NCI-H1436 treated with DMSO at 0.1 percent for 48 hours (cell line): ENCODE results near the gene CD6.

Source experiments
- DNase-seq: peaks from one replicate; lab custom pipeline; 2025; lab: John Stamatoyannopoulos, UW

CD6 gene

DNA sequence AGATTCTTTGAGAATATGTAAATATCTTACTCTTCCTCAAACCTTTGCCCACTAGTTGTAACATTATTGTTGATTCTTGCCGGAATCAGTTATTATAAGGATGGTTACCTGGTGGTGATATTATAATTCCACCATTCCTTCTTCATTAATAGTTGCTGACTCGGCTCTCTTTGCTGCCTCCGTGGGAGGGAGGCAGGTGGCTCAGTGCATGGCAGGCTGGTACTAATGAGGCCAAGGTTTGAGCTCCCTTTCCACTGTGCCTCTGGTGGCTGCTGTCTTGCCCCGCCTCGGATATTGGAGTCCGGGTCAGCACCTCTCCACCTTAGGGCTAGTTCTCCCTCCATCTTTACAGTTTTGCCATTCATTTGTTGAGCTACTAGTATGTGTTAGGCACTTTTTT, 12.7 kb downstream of the CD6 start:
- no peak for DNase-seq

DNA sequence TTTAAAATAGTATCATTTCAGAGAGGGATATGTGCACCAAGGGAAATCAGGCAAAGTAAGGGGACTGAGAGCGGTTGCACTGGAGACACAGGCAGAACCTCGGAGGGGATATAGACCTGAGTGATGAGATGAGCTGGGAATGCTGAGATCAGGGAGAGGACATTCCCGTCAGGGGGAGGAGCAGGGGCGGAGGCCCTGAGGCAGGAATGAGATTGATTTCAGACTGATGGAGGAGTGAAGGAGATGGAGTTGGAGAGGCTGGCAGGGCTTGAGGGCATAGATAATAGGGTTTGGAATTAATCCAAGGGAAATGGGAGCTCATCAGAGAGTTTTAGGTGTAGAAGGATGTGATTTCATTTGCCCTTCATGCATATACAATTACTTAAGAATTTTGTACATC, 13.2 kb downstream of the CD6 start:
- no peak for DNase-seq

DNA sequence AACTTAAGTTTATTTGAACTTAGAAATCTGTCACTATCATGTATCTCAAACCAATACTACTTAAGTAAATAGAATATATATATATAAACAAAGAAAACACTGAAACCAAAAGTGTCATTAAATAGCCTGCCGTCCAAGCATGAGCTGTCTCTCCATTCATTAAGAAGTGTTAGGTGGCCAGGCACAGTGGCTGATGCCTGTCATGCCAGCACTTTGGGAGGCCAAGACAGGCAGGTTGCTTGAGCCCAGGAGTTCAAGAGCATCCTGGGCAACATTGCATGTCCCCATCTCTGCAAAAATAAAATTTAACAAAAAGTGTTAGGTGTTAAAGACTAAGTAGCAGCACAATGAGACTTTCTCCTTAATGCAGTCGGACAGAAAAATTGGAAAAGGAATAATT, 14.0 kb downstream of the CD6 start:
- no peak for DNase-seq

DNA sequence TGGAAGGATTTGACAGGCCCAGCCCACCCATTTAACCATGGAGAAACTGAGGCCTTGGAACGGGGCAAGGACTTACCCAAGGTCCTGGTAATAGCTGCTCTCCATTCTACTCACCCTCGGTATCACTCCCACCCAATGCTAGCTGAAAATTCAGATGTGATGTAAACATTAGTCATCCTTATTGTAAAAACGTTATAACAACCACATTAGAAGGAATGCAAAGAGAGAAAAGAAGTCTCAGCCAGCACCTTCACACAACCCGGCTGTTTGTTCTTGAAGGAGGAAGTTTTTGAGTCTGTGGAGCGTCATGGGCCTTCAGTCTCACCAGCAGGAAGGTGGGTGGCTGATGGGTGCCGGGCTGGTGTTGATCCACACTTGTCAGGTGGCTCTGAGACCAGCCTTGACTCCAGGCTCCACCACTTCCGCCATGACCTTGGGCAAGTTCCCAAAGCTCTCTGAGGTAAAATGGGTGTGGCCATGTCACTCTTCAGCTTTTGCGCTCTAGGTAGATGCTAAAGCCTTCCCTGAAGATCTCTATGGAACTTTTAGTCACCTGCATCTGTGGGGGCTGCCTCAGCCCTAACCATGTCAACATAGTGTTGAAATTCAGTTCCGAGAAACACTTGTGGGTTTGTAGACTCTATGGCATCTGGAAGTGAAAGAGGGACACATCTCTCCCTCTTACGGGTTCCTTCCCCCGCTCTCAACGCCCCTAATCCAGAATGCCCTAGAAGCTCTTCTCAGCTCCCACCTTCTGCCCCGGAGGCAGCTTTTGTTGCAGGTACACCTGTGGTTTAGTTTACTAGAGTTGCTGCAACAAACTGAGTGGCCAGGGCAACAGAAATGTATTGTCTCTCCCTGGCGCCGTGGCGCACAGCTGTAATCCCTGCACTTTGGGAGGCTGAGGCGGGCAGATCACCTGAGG, 14.8 kb downstream of the CD6 start:
- no peak for DNase-seq

DNA sequence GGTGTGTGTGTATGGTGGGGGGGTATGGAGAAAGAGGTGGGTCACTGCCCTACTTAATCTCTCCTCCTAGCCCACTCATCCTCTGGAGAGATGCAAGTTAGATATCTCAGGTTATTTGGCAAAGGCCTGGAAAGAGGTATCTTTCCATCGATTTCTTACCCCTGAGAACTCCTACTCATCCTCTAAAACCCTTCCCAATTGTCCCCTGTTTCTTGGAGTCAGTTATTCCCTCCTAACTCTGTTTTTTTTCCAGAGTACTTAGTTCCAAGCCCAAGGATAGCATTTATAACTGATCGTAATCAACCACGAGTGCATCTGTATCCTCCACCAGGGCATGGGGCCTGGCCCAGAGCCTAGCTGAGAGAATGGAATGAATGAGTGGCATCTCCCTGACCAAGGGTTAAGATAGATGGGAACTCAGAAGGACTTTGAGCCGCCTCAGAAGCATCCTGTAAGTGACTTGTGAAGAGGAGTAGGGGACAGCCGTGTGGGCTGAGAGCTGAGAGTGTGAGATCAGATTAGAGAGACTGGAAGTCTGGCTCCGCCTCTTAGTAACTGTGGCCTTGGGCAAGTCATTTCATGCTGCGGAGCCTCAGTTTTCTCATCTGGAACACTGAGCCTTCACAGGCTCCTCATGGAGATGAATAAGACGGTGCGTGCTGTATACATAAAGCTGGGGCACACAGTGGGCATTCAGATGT, 16.2 kb downstream of the CD6 start:
- no peak for DNase-seq

DNA sequence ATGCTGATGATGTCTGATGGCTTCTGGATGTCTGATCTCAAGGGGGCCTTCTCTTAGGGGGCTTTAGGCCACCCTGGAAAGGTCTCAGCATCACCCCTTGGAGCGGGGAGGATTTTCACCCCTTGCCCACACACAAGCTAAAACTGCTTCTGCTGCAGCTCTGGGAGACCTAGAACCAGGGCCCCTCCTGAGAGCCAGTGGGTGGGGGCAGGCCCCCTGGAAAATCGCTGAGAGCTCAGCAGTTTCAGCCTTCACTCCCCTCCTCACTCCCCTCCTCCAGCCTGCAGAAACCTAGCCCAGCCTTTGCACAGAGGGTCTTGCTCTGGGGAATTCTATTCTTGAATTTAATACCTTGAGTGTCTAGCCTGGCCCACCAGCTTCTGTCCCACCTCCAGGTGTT, 17.2 kb downstream of the CD6 start:
- no peak for DNase-seq

DNA sequence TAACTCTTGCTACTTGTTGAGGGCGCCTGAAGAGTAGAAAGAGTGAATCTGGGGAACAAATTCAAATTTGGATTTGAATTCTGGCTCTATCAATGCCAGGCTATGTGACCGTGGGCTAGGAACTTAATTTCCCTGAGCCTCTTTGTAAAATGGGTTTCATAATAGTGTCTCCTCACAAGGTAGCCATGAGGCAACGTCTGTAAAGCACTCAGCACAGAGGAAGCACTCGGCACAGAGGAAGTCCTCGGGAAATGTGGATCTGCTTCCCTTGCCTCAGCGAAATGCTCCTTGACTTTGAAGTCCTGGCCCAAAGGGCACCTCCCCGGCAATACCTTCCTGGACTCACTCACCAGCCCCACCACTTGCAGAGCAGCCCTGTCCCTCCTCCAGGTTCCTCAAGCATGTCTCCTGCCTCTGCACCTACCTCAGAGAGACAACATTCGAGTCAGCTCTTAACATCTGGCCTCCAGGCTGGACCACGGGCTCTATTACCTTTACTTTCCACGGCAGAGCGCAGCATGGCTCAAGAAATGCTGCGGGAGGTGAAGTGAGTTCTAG, 17.7 kb downstream of the CD6 start:
- DNase-seq, result no peak

DNA sequence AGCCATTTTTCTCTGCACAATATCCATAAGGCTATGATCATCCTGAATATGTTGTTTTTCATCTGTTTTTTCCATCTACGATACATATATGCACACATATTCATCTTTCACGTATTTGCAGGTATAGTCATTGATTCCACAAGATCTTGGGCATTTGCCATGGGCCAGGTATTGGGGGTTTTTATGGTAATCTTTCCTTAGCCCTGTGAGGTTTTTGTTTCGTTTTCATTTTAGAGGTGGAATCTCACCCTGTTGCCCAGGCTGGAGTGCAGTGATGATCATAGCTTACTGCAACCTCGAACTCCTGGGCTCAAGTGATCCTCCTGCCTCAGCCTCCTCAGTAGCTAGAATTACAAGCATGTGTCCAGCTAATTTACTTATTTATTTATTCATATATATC, 20.0 kb downstream of the CD6 start:
- no peak for DNase-seq

DNA sequence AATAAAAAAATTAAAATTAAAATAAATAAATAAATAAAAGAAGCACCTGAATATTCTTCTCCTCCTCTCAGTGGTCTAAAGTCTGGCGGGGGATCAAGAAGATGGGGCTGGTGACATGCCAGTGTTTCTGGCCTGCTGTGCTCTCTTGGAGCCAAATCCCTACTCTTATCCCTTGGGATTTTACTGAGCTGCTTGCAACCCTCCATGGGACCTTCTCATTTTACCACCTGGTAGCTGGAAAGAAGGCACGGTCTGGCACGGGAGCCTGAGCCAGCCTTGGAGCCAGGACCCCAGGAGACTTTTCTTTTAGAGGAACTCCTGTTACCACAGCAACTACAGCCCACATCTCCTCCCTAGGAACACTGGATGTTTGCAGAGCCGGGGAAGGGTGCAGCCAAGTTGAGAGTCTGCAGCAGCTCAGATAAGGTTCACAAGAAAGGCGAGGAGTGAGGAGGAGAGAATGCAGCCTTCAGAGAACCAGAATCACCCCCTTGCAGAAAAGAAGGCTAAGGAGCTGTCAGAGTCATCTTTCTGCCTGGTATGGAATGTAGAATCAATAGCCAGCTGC, 21.4 kb downstream of the CD6 start:
- no peak for DNase-seq

DNA sequence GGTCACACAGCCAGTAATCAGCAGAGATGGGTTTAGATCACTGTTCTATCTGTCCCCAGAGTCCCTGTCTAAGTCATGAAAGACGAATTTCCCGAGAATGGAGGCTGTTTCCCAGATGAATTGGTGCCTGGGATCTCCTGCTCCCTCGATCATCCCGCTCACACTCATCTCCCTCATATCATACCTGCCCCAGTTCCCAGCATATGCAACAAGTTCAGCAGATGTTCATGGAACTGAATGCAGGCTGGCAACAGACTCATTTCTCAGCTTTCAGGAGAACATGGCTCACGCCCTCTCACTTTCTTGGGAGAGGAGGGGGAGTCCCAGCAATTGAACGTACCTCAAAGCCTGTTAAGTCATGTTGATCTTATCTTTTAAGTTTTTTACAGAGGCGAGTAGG, 22.1 kb downstream of the CD6 start:
- DNase-seq, result no peak

DNA sequence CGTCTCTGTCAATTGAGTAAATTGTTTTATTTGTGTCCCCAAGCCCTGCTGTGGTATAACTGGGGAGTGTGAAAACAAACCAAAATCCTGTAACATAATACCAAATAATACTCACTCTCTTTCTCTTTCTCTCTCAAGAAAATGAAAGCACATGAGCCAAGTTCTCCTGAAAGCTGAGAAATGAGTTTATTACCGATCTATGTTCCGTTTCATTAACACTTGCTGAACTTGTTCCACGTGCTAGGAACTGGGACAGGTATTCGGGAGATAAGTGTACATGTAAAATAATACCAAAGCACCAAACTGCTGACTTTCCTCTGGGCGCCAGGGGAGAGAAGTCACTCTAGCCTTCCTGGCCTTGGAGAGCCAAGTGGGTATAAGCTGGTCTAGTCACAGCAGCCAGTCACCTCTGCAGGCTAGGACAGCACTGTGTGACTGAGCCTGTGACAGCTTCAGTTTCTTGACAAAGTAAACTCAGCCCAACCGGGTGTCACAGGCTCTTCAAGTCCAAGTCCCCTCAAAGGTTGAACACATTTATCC, 23.1 kb downstream of the CD6 start:
- no peak for DNase-seq

DNA sequence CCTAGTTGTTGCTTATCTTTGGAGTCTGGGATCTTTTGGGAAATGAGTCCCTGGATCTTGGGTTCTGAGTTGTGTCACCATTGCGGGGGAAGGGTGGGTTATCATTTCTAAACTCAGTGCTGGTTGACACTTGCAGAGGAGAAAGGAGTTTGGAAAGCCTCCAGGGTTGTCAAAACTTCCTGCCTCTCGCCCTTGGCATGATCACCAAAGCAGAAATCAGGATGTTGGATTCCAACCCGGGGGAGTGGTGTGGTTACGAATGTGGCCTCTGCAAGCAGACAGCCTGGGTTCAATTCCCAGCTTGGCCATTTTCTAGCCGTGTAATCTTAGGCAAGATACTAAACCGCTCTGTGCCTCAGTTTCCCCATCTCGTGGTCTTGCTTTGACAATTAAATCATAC, 24.3 kb downstream of the CD6 start:
- no peak for DNase-seq

DNA sequence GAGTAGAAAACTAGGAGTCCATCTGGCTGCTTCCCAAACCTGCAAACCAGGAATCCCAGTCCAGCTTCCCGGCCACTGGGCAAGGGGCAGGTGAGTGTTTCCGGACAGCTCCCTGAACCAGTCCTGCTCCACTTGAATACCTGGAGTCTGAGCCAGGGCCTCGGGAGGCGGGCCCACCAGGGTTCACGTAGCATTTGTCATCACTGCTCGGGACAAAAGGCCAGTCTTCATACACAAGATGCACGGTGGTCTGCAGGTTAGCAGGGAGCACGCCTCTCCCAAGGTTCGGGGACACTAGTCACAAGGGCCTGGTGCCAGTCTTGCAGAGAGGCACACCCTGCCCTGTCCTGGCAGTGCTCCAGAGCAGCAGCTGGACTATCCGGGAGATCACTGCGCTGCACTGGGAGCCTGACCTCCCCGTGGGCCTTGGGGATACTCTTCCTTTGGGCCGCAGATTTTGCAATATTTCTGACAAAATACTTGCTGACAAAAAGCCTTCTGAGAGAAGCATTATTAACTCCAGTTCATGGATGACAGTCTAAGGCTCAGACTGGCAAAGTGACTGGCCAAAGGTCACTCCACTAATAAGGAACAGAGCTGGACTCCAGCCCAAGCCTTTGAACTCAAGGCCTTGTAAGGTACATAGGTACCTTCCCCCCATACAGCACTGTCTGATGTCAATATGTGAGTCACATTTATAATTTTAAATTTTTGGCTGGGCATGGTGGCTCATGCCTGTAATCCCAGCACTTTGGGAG, 25.1 kb downstream of the CD6 start:
- no peak for DNase-seq

DNA sequence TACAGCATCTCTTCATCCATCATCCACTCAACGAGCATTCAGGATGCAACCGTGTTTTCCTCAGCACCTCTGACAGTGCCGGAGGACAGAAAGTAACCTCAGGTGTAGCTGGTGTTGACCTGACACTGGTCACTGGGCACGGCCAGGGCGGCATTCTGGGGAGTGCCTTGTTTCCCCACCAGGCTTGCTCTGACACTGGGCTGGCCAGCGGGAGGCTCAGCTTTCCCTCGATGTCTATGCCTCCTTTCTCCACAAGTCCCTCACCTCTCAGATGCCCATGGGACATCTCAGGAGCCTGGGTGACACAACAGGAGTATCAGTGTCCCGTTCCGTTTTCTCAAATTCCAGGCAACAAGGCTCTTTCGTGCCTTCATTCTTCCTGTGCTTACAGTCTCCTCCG, 28.9 kb downstream of the CD6 start:
- no peak for DNase-seq

DNA sequence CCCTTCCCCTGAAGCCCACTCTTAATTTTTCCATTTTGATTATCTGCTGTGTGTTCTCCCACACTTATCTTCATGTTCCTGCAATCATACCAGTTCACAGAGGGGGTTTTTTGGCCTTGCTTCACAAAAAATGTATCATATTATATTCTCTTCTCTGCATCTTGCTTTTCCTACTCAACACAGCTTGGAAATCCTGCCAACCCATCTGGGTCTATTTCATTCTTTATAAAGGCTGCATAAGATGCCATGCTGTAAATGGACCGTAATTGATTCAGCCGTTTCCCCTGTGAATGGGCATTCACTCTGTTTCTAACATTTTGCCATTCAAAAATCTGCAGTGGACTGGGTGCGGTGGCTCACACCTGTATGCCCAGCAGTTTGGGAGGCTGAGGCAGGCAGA, 30.5 kb downstream of the CD6 start:
- no peak for DNase-seq

DNA sequence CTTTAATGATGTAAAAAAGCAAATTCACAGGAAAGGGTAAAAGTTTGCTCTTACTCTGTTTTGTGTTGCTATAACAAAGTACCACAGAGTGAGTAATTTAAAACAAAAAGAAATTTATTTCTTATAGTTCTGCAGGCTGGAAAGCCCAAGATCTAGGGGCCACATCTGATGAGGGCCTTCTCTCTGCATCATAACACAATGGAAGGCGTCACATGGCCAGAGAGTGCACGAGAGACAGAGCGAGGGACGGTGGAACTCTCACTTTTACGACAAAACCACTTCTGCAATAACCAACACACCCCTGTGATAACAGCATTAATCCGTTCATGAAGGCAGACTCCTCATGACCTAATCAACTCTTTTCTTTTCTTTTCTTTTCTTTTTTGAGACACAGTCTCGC, 31.1 kb downstream of the CD6 start:
- no peak for DNase-seq

DNA sequence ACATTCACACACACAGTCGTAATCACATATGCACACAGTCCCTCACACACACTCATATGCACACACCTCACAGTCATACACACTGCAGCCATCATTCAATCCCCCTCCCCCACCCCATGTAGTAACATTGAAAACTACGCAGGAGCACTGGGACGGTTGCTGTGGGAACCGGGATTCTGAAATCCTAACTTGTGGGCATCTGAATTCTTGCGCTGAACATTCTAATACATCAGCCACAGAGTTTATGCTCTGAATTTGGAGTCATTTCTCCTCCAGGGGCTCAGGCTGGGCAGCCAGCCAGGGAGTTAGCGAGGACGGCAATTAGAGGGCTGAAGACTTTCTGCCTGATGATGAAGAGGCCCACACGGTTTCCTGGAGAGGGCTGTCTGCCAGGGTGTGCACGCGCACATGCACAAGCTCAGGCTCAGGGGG, 32.7 kb downstream of the CD6 start:
- DNase-seq, result no peak

DNA sequence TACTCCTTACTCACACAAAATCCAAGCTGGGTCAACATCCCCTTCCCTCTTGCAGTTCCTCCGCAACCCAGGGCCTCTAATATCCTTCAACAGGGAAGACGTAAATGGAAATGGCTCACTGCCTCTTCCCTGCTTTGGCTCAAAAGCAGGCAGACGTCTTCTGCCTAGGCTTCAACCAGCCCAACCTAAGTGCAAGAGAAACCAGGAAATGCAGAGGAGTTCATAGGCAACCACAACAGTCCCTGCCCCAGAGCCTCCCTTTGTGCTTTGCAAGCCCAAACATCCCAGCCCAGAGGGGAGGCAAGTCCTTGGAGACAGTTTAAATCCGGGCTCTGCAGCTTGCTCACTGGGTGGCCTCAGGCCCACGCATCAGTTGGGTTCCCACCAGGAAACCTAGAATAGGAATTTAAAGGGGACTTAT, 33.3 kb downstream of the CD6 start:
- no peak for DNase-seq

DNA sequence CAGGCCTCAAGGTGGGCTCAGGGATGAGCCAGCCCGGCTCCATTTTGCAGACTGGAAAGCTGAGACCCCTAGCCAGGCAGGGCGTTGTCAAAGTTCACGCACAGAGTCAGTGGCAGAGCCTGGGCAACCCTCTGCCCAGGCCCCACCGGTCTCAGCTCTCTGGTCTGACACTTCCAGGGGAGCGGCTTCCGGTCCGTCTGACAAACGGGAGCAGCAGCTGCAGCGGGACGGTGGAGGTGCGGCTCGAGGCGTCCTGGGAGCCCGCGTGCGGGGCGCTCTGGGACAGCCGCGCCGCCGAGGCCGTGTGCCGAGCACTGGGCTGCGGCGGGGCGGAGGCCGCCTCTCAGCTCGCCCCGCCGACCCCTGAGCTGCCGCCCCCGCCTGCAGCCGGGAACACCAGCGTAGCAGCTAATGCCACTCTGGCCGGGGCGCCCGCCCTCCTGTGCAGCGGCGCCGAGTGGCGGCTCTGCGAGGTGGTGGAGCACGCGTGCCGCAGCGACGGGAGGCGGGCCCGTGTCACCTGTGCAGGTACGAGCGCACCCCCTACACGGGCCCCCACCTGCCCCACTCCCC, 36.0 kb downstream of the CD6 start:
- no peak for DNase-seq

DNA sequence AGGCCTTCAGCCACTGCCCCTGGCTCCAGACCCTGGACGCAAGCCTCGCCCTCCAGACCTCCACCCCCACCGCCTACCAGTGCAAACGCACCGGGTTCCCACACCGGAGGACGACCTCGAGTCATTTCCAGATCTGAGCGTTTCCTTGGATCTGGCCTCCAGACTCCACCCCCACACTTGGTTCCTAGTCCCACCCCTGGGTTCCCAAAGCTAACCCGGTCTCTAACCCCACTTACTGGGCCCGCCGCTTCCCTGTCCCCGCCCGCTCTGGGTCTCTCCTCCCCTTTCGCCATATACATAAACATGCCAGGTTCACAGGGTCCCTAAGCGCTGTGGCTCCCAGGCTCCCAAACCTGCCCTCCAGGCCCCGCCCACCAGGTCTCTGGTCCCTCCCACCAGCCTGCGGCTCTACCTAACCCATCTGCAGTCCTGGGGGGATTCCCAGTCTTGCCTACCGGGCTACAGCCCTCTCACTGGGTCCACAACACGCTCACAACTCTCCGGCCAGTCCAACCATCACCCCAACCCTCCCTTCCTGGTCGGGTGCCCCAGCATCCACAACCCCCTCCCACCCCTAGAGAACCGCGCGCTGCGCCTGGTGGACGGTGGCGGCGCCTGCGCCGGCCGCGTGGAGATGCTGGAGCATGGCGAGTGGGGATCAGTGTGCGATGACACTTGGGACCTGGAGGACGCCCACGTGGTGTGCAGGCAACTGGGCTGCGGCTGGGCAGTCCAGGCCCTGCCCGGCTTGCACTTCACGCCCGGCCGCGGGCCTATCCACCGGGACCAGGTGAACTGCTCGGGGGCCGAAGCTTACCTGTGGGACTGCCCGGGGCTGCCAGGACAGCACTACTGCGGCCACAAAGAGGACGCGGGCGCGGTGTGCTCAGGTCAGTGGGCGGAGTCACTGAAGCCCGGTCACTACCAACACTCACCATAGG, 36.7 kb downstream of the CD6 start:
- no peak for DNase-seq
